SK-N-SH (cell line): ENCODE measurements around the gene AMFR. TPM values are rescaled to one million over a fixed set of nuclear protein-coding genes. Genes with fewer than 3 reads are reported as not detected.
"Not testable (repeated sequence)": the region's sequence is repeated elsewhere in the genome, so short reads cannot be mapped to it uniquely, and the experiment has no call there.

Experiments used
- CTCF ChIA-PET: fragments of 300-600, 350-600 bp; formaldehyde crosslinking; extraction: SDS; loops from one replicate; lab custom pipeline; 2021; lab: Yijun Ruan, JAX
- POLR2A ChIA-PET: fragments of 350-600 bp; sonication (Branson Sonifier 250); formaldehyde crosslinking; extraction: SDS; loops from one replicate; lab custom pipeline; 2020; ENCODE audit warnings: antibody characterized with exemption, inconsistent platforms; lab: Yijun Ruan, JAX
- DNase-seq: peaks from one replicate; pipeline ENCODE4 v3.0.0; 2012
- H2AFZ ChIP-seq: fragments of 200-600 bp; sonication (generic); 2 replicates; pipeline ENCODE4 v1.8.1; 2016; ENCODE audit warnings: antibody characterized with exemption, mild to moderate bottlenecking, low read depth
- H3F3A ChIP-seq: fragments of 200-600 bp; sonication (generic); replicated peaks from 2 replicates; pipeline ENCODE3; 2016; ENCODE audit warnings: antibody characterized with exemption, mild to moderate bottlenecking; ENCODE audit not compliant: insufficient read depth
- H3K27ac ChIP-seq, 2 experiments: fragments of 200-500 bp in 1 of 2; fragments of 200-600 bp in 1 of 2; sonication (Bioruptor generic) in 1 of 2; sonication (generic), shearing (Covaris generic) in 1 of 2; 2 replicates each; pipeline versions ENCODE4 v1.5.1 to v1.6.1; 2014 to 2016; ENCODE audit warnings: low read depth in 2 of 2, inconsistent platforms in 1 of 2, low read length in 1 of 2, mild to moderate bottlenecking in 1 of 2, mixed read lengths in 1 of 2
- H3K27me3 ChIP-seq: fragments of 200-600 bp; sonication (generic), shearing (Covaris generic); 2 replicates; pipeline ENCODE4 v1.6.1; 2016; ENCODE audit warnings: mixed run types; ENCODE audit not compliant: insufficient read depth
- H3K36me3 ChIP-seq, 2 experiments: fragments of 200-500 bp in 1 of 2; fragments of 200-600 bp in 1 of 2; sonication (Bioruptor generic) in 1 of 2; sonication (generic) in 1 of 2; replicated peaks in 1 of 2; 2 replicates each; pipeline versions ENCODE3 to v1.5.1; 2014 to 2016; ENCODE audit warnings: low read length in 1 of 2, mild to moderate bottlenecking in 1 of 2; ENCODE audit not compliant: insufficient read depth in 2 of 2, control insufficient read depth in 1 of 2
- H3K4me1 ChIP-seq, 2 experiments: fragments of 200-500 bp in 1 of 2; fragments of 200-600 bp in 1 of 2; sonication (Bioruptor generic) in 1 of 2; sonication (generic), shearing (Covaris generic) in 1 of 2; 2 replicates each; pipeline versions ENCODE4 v1.5.1 to v1.6.1; 2014 to 2016; ENCODE audit warnings: low read depth in 1 of 2, low read length in 1 of 2, mixed run types in 1 of 2; ENCODE audit not compliant: insufficient read depth in 2 of 2, control insufficient read depth in 1 of 2
- H3K4me2 ChIP-seq: fragments of 200-600 bp; sonication (generic), shearing (Covaris generic); 2 replicates; pipeline ENCODE4 v1.6.1; 2017; ENCODE audit warnings: mixed run types
- H3K4me3 ChIP-seq, 2 experiments: fragments of 200-500 bp in 1 of 2; fragments of 200-600 bp in 1 of 2; sonication (Bioruptor generic) in 1 of 2; sonication (generic), shearing (Covaris generic) in 1 of 2; 2 replicates each; pipeline versions ENCODE4 v1.5.1 to v1.8.1; 2014 to 2016; ENCODE audit warnings: low read depth in 2 of 2, inconsistent platforms in 1 of 2, low read length in 1 of 2, mild to moderate bottlenecking in 1 of 2, mixed read lengths in 1 of 2, moderate library complexity in 1 of 2
- H3K79me2 ChIP-seq: fragments of 200-600 bp; sonication (generic); 2 replicates; pipeline ENCODE4 v1.8.1; 2017; ENCODE audit warnings: mild to moderate bottlenecking; ENCODE audit not compliant: insufficient read depth
- H3K9ac ChIP-seq: fragments of 200-600 bp; sonication (generic); 2 replicates; pipeline ENCODE4 v1.6.1; 2017; ENCODE audit warnings: mixed run types
- H3K9me2 ChIP-seq: fragments of 200-600 bp; sonication (generic); 2 replicates; pipeline ENCODE4 v1.6.1; 2017; ENCODE audit warnings: mixed run types
- H3K9me3 ChIP-seq: fragments of 200-600 bp; sonication (generic); 2 replicates; pipeline ENCODE4 v1.6.1; 2017; ENCODE audit warnings: mixed run types, mild to moderate bottlenecking, moderate library complexity
- H4K20me1 ChIP-seq: fragments of 200-600 bp; sonication (generic); 2 replicates; pipeline ENCODE4 v1.6.1; 2017; ENCODE audit warnings: mild to moderate bottlenecking, mixed run types; ENCODE audit not compliant: insufficient read depth
- EP300 ChIP-seq, 2 experiments: IDR thresholded peaks; 2 replicates each; pipeline versions ENCODE4 v1.4.0 to v1.6.1; 2012; ENCODE audit warnings: borderline replicate concordance in 1 of 2, low read depth in 1 of 2, low read length in 1 of 2
- EZH2phosphoT487 ChIP-seq: fragments of 200-600 bp; sonication (generic); IDR thresholded peaks from 2 replicates; pipeline ENCODE4 v1.6.1; 2017; ENCODE audit warnings: low read depth, mixed run types, mild to moderate bottlenecking, antibody characterized with exemption, moderate library complexity, borderline replicate concordance
- FOXJ3 ChIP-seq: sonication (generic); formaldehyde crosslinking; IDR thresholded peaks from 2 replicates; pipeline ENCODE4 v1.5.1; 2020; ENCODE audit warnings: mild to moderate bottlenecking, missing genetic modification reagents
- FOXM1 ChIP-seq: IDR thresholded peaks from 2 replicates; pipeline ENCODE4 v1.4.0; 2012; ENCODE audit warnings: low read depth, mild to moderate bottlenecking
- GATA2 ChIP-seq: sonication (generic); formaldehyde crosslinking; IDR thresholded peaks from 2 replicates; pipeline ENCODE4 v1.5.0; 2020; ENCODE audit warnings: mild to moderate bottlenecking, missing genetic modification reagents
- MAX ChIP-seq: IDR thresholded peaks from 2 replicates; pipeline ENCODE4 v1.4.0; 2012; ENCODE audit warnings: low read depth
- MEF2A ChIP-seq: IDR thresholded peaks from 2 replicates; pipeline ENCODE4 v1.4.0; 2012; ENCODE audit warnings: low read depth, borderline replicate concordance
- NRF1 ChIP-seq: IDR thresholded peaks from 2 replicates; pipeline ENCODE4 v1.6.1; 2012; ENCODE audit warnings: low read depth, mild to moderate bottlenecking, low read length
- POLR2AphosphoS5 ChIP-seq: IDR thresholded peaks from 2 replicates; pipeline ENCODE4 v1.6.1; 2012; ENCODE audit warnings: low read depth, low read length
- RCOR1 ChIP-seq: fragments of 150-350 bp; IDR thresholded peaks from 2 replicates; pipeline ENCODE4 v1.6.1; 2017; ENCODE audit warnings: antibody characterized with exemption, low read length
- REST ChIP-seq: IDR thresholded peaks from 2 replicates; pipeline ENCODE4 v1.6.1; 2012; ENCODE audit warnings: mild to moderate bottlenecking, low read depth, low read length, moderate library complexity
- RFX5 ChIP-seq: IDR thresholded peaks from 2 replicates; pipeline ENCODE4 v1.6.1; 2012; ENCODE audit warnings: mild to moderate bottlenecking, improper control_type of control experiment, low read length
- RXRA ChIP-seq: IDR thresholded peaks from 2 replicates; pipeline ENCODE4 v1.4.0; 2012; ENCODE audit warnings: low read depth, mild to moderate bottlenecking, borderline replicate concordance
- SIN3A ChIP-seq: IDR thresholded peaks from 2 replicates; pipeline ENCODE4 v1.6.1; 2012; ENCODE audit warnings: low read depth, mild to moderate bottlenecking, low read length, moderate library complexity, borderline replicate concordance
- SMC3 ChIP-seq: IDR thresholded peaks from 2 replicates; pipeline ENCODE4 v1.6.1; 2012; ENCODE audit warnings: low read depth, low read length, improper control_type of control experiment
- USF1 ChIP-seq: IDR thresholded peaks from 2 replicates; pipeline ENCODE4 v1.4.0; 2012; ENCODE audit warnings: low read depth, borderline replicate concordance
- USF2 ChIP-seq: fragments of 150-350 bp; IDR thresholded peaks from 2 replicates; pipeline ENCODE4 v1.6.1; 2017; ENCODE audit warnings: antibody characterized with exemption, low read length, low read depth, borderline replicate concordance
- YY1 ChIP-seq: IDR thresholded peaks from 2 replicates; pipeline ENCODE4 v1.4.0; 2012; ENCODE audit warnings: low read depth, mild to moderate bottlenecking
- WGBS: methylation state at CpG from one replicate; pipeline ENCODE4 v1.1.6; 2017; ENCODE audit warnings: low lambda C conversion rate; 5-methylcytosine and 5-hydroxymethylcytosine counted together
- polyA plus RNA-seq, 3 experiments: library from polyadenylated mRNA; depleted of rRNA; stranded (reverse); fragments of >200 nt; gene quantifications; 2 replicates each; pipeline ENCODE4 v1.2.3, GENCODE V29; 2012

AMFR gene
- polyA plus RNA-seq, 1 of the 3 experiments (the other 2 are of a cell fraction): 65.3 TPM

GRCh38 chr16:56399486-56399885 lies 25.9 kb downstream of the AMFR start:
- H4K20me1 ChIP-seq: no peaks in the 10 kb centered on the region
- no peak overlapping the region for H3K9ac ChIP-seq
- no peak overlapping the region for H3K4me3 ChIP-seq
- H3K36me3 ChIP-seq: peaks cover 41 to 56% of the 10 kb centered on the region in 2 experiments
- TF ChIP-seq MAX: no peak
- no peaks in the 10 kb centered on the region for H3K9me3 ChIP-seq
- H3K4me2 ChIP-seq: no peak overlapping the region
- H3K27me3 ChIP-seq: no peaks in the 10 kb centered on the region
- H3K9me2 ChIP-seq: no peaks in the 10 kb centered on the region
- 97% methylated on average over 2 of the region's 2 CpGs for WGBS
- no peak overlapping the region for H2AFZ ChIP-seq
- ChIA-PET CTCF (interaction anchor here (1.1 to 2.2 kb wide), 2 partner anchors 43 to 191 kb away, joined by 3 to 6 read pairs; no protein-coding TSS in a partner anchor), POLR2A (no interaction called here)
- peaks cover 3% of the 10 kb centered on the region for H3F3A ChIP-seq
- H3K27ac ChIP-seq: no peak overlapping the region
- no peaks in the 10 kb centered on the region for H3K4me1 ChIP-seq
- no peak for DNase-seq
- peaks cover 6% of the 10 kb centered on the region for H3K79me2 ChIP-seq

- no peaks in the 10 kb centered on the region for H4K20me1 ChIP-seq
- ChIA-PET CTCF (interaction anchor here (1.1 kb wide), 1 partner anchor 190 kb away, joined by 3 read pairs; no protein-coding TSS in a partner anchor), POLR2A (no interaction called here)
- H3K27me3 ChIP-seq: no peaks in the 10 kb centered on the region
- 90% methylated on average over 2 of the region's 2 CpGs for WGBS
- H3K9me2 ChIP-seq: no peaks in the 10 kb centered on the region
- H3K27ac ChIP-seq: no peak overlapping the region
- H3K79me2 ChIP-seq: peaks cover 11% of the 10 kb centered on the region
- H3F3A ChIP-seq: peaks cover 3% of the 10 kb centered on the region
- no peak overlapping the region for H3K9ac ChIP-seq
- H3K4me3 ChIP-seq: no peak overlapping the region
- no peaks in the 10 kb centered on the region for H3K4me1 ChIP-seq
- no peaks in the 10 kb centered on the region for H3K9me3 ChIP-seq
- H2AFZ ChIP-seq: no peak overlapping the region
- no peak for DNase-seq
- no peak overlapping the region for H3K4me2 ChIP-seq
- peaks cover 37 to 51% of the 10 kb centered on the region in 2 experiments for H3K36me3 ChIP-seq
- TF ChIP-seq RXRA (no peak), NRF1 (no peak), USF1 (no peak), SMC3 (no peak), RCOR1 (no peak), FOXM1 (no peak), REST (no peak), USF2 (no peak), YY1 (no peak), EZH2phosphoT487 (no peak), MAX (no peak), GATA2 (CRISPR knock-in tag) (no peak), EP300 (IDR thresholded peaks at IDR 0.05; ENCODE audit: borderline replicate concordance in 1 of 2, low read depth in 1 of 2, low read length in 1 of 2) (no peak), POLR2AphosphoS5 (no peak), MEF2A (no peak), RFX5 (no peak), SIN3A (no peak), FOXJ3 (no peak)
- TF ChIP-seq, all 33 proteins: peak for 0
These were observed 26.3 kb downstream of the AMFR start for GRCh38 chr16:56399047-56399446.

GRCh38 chr16:56396724-56397123 lies 28.6 kb downstream of the AMFR start:
- H3K4me3 ChIP-seq, H3K27me3 ChIP-seq, H3K9ac ChIP-seq, H2AFZ ChIP-seq, H4K20me1 ChIP-seq, H3K4me2 ChIP-seq, H3F3A ChIP-seq, DNase-seq, POLR2A ChIA-PET, H3K9me3 ChIP-seq, CTCF ChIA-PET, H3K27ac ChIP-seq, H3K9me2 ChIP-seq, H3K4me1 ChIP-seq: not testable (repeated sequence)
- WGBS: 68% methylated on average over 3 of the region's 3 CpGs
- Histone ChIP-seq H3K36me3 (peaks cover 21 to 32% of the 10 kb centered on the region in 2 experiments), H3K79me2 (peaks cover 19% of the 10 kb centered on the region)
